Nephron (organoid): ENCODE results near the gene ESYT2.

Experiments used
- H3K27ac Mint-ChIP-seq, 3 experiments: 2 replicates each; pipeline ENCODE4 v1.8.0; 2020; ENCODE audit warnings: mixed read lengths in 3 of 3, mild to moderate bottlenecking in 2 of 3, moderate library complexity in 1 of 3
- H3K27me3 Mint-ChIP-seq: 2 replicates; pipeline ENCODE4 v1.8.0; 2021; ENCODE audit warnings: low read depth, mild to moderate bottlenecking, moderate library complexity, mixed read lengths
- H3K36me3 Mint-ChIP-seq: 2 replicates; pipeline ENCODE4 v1.8.0; 2020; ENCODE audit warnings: low read depth, mixed read lengths
- H3K4me1 Mint-ChIP-seq: 2 replicates; pipeline ENCODE4 v1.8.0; 2020; ENCODE audit warnings: mixed read lengths
- H3K4me3 Mint-ChIP-seq, 3 experiments: 2 replicates each; pipeline ENCODE4 v1.8.0; 2020; ENCODE audit warnings: mild to moderate bottlenecking in 3 of 3, mixed read lengths in 3 of 3, moderate library complexity in 2 of 3
- H3K9me3 Mint-ChIP-seq: 2 replicates; pipeline ENCODE4 v1.8.0; 2020; ENCODE audit warnings: mixed read lengths
- TF ChIP-seq, protein P1 (sequence below), 3 experiments: fragments of 200-600 bp; sonication (generic); IDR thresholded peaks; one replicate each; pipeline ENCODE4 v1.5.0; 2021; ENCODE audit warnings: antibody characterized with exemption in 3 of 3; ENCODE audit not compliant: unreplicated experiment in 3 of 3

ESYT2 gene

DNA sequence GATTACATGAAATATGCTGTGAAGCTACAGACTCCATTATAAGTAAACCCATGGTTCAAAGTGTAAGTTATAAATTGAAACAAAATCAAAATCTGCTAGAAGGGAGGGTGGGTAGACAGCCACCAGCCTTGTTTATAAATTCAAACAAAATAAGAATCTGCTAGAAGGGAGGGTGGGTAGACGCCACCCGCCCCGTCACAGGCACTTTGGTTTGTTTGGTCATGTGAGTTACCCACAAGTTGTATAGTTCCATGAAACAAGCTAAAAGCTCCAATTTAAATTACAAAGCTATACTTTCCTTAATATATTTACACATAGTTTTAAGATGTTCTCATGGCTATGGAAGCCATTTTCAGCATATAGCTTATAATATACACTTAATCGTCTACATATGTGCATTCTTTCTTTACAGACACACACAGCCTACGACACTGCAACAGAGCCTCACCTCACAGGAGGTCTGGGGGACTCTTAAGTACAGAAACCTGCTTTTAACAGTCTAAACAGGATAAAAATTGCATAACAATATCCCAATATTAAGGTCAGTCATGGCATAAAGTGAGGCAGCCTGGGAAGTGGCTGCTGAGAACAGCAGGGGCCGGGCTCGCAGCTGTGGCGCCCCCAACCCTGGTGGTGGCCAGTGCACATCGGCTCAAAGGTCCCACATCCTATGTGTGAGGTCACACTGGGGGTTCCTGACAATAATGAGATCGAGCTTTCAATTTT is 96.7 kb downstream of the ESYT2 start:
- H3K9me3 Mint-ChIP-seq: no peaks in the 10 kb centered on the region

DNA sequence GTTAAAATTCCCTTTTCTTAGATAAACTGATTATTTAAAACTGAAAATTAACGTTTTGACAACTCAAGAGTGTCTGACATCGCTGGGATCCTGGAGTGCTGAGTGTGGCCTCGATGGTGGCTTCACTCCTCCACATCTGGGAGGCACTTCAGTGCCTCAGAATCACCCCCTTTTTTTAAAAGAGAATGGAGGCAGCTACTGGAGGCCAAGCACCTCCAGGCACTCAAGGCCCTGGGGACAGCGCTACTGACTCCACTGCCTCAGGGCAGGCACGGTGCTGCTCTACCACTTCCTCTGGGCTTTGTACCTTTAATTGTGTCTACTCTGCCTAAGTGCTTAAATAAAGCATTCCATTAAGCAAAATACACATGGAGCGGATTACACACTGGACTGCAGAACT is 97.5 kb downstream of the ESYT2 start:
- Mint-ChIP-seq H3K4me3 (no peak overlapping the region), H3K36me3 (peaks cover 29% of the 10 kb centered on the region), H3K4me1 (peaks cover 9% of the 10 kb centered on the region), H3K27me3 (no peaks in the 10 kb centered on the region), H3K9me3 (no peaks in the 10 kb centered on the region), H3K27ac (no peak overlapping the region)
- TF ChIP-seq, protein P1, sequence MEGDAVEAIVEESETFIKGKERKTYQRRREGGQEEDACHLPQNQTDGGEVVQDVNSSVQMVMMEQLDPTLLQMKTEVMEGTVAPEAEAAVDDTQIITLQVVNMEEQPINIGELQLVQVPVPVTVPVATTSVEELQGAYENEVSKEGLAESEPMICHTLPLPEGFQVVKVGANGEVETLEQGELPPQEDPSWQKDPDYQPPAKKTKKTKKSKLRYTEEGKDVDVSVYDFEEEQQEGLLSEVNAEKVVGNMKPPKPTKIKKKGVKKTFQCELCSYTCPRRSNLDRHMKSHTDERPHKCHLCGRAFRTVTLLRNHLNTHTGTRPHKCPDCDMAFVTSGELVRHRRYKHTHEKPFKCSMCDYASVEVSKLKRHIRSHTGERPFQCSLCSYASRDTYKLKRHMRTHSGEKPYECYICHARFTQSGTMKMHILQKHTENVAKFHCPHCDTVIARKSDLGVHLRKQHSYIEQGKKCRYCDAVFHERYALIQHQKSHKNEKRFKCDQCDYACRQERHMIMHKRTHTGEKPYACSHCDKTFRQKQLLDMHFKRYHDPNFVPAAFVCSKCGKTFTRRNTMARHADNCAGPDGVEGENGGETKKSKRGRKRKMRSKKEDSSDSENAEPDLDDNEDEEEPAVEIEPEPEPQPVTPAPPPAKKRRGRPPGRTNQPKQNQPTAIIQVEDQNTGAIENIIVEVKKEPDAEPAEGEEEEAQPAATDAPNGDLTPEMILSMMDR (IDR thresholded peaks at IDR 0.05; ENCODE audit: unreplicated experiment in 3 of 3): no peak

More for the DNA sequence above, 96.7 kb downstream of the ESYT2 start:
- Mint-ChIP-seq H3K36me3 (peaks cover 38% of the 10 kb centered on the region), H3K4me1 (peaks cover 9% of the 10 kb centered on the region), H3K27me3 (no peaks in the 10 kb centered on the region), H3K4me3 (no peak overlapping the region), H3K27ac (no peak overlapping the region)
- TF ChIP-seq, protein P1 (IDR thresholded peaks at IDR 0.05; ENCODE audit: unreplicated experiment in 3 of 3): peak in 1 of 3 experiments; percentile 11

DNA sequence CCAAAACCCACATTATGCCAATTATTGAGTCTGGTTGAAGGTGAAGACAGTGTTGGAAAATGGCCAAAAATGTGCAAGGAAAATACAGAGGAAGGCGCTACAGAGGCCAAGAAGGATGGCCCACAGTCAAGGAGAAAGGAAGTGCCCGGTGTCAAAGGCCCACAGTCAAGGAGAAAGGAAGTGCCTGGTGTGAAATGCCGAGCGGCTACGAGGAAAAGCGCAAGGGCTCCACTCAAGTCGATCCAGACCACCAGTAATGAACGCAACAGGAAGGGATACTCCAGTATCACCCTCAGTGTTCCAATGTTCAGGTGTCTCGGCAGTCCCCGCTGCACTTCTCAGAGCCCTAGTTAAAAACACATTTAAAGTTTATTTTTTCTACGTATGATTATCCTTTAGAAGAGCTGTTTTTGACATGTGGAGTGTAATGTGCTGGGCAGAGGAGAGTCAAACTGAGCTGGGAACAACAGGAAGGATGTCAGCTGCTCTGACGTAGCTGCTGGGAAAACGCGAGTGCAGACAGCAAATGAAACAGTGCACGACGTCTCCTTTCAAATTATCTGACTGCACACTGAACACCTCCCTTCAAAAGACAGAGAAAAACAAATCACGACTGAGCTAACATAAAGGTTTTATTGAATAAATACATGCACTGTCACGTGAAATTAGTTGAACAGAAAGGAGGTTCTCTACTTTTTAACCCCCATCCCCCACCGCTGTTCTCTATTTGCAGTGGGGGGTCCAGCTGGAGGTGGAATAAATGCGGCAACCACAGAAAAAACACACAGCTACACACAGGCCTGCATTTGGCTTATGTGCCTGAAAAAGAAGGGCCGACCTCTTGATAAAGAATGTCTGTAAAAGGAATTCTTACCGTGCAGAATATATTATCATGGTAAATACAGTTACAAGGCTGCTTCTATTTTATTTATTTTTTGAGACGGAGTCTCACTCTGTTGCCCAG is 98.6 kb downstream of the ESYT2 start:
- H3K36me3 Mint-ChIP-seq: peaks cover 23% of the 10 kb centered on the region
- H3K4me1 Mint-ChIP-seq: peaks cover 9% of the 10 kb centered on the region
- H3K4me3 Mint-ChIP-seq: no peak overlapping the region
- H3K27ac Mint-ChIP-seq: peak overlapping the region in 2 of 3 experiments; percentile 10 to 15
- no peaks in the 10 kb centered on the region for H3K9me3 Mint-ChIP-seq
- TF ChIP-seq, protein P1 (IDR thresholded peaks at IDR 0.05; ENCODE audit: unreplicated experiment in 3 of 3): no peak
- H3K27me3 Mint-ChIP-seq: no peaks in the 10 kb centered on the region

DNA sequence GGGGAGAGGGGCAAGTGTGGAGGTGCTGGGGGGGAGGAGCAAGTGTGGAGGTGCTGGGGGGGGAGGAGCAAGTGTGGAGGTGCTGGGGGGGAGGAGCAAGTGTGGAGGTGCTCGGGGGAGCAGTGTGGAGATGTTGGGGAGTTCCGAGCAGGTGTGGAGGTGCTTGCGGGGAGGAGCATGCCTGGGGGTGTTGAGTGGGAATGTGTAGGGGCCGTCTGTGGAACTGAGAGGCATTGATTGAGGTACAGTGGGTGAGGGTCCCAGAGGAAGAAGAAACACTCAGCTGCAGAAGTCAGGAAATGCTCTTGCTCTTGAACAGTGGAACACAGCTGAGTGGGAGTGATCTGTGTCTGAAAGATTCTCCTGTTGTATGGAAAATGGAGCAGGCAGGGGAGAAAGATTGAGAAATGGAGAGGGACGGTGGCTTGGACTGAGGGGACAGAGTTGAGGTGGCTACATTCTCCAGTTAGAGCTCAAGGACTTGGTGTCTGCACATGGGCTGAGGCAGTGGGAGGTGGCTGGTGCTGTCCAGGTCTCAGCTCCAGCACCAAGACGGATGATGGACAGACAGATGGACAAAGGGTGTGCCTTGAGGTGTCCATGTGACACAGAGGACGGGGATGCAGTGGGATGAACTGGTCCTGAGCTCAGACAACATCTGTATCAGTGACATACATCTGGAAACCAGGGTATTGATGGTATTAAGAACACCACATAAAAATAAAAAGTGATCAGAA is 99.5 kb downstream of the ESYT2 start:
- no peak overlapping the region for H3K4me3 Mint-ChIP-seq
- H3K4me1 Mint-ChIP-seq: peaks cover 9% of the 10 kb centered on the region
- TF ChIP-seq, protein P1 (IDR thresholded peaks at IDR 0.05; ENCODE audit: unreplicated experiment in 3 of 3): no peak
- H3K27me3 Mint-ChIP-seq: no peaks in the 10 kb centered on the region
- H3K36me3 Mint-ChIP-seq: peaks cover 21% of the 10 kb centered on the region
- H3K27ac Mint-ChIP-seq: peak overlapping the region in 1 of 3 experiments; percentile 30
- no peaks in the 10 kb centered on the region for H3K9me3 Mint-ChIP-seq

DNA sequence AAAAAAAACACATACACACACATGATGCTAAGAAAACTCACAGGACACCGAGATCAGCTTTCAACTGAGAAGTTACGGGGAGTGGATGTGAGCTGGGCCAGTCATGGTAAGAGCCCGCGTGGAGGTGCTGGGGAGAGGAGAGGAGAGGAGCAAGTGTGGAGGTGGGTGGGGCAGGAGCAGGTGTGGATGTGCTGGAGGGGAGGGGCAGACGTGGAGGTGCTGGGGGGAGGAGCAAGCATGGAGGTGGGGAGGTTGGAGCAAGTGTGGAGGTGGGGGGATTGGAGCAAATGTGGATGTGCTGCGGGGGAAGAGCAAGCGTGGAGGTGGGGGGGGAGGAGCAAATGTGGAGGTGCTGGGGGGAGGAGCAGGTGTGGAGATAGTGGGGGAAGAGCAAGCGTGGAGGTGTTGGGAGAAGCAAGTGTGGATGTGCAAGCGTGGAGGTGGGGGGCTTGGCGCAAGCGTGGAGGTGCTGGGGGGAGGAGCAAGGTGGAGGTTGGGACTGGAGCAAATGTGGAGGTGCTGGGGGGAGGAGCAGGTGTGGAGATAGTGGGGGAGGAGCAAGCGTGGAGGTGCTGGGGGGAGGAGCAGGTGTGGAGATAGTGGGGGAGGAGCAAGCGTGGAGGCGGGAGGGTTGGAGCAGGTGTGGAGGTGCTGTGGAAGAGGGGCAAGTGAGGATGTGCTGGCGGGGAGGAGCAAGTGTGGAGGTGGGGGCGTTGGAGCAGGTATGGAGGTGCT is 100.2 kb downstream of the ESYT2 start:
- TF ChIP-seq, protein P1 (IDR thresholded peaks at IDR 0.05; ENCODE audit: unreplicated experiment in 3 of 3): no peak
- peaks cover 16% of the 10 kb centered on the region for H3K36me3 Mint-ChIP-seq
- H3K9me3 Mint-ChIP-seq: no peaks in the 10 kb centered on the region
- no peaks in the 10 kb centered on the region for H3K27me3 Mint-ChIP-seq
- H3K27ac Mint-ChIP-seq: peak overlapping the region in 1 of 3 experiments; percentile 30
- H3K4me3 Mint-ChIP-seq: no peak overlapping the region
- H3K4me1 Mint-ChIP-seq: peaks cover 9% of the 10 kb centered on the region
